Activated effector memory CD4-positive, alpha-beta T cell treated with anti-CD3 and anti-CD28 coated beads, Interleukin-2, amount 50 U/mL, for 16 hours (primary cell): Measurements from ENCODE around the gene LETM1.

Source experiments
- DNase-seq: peaks from one replicate; pipeline ENCODE4 v3.0.0-alpha.2; 2020

LETM1 gene

GRCh38 chr4:1793496-1793840 lies 62.5 kb downstream of the LETM1 start:
- peak; percentile 78 for DNase-seq

- DNase-seq: peak; percentile 78
These were observed 63.0 kb downstream of the LETM1 start, which contains the start of gene FGFR3 for GRCh38 chr4:1792832-1793495. TSS of gene FGFR3 (plus strand) at chr4:1793293. CDS start at chr4:1793935, 642 bp downstream.

GRCh38 chr4:1792158-1792831 lies 63.7 kb downstream of the LETM1 start:
- DNase-seq: no peak

- DNase-seq: no peak
These were observed 66.0 kb downstream of the LETM1 start for GRCh38 chr4:1790005-1790404.

- DNase-seq: no peak
These were observed 66.4 kb downstream of the LETM1 start for GRCh38 chr4:1789552-1789951.

- DNase-seq: no peak
These were observed 67.5 kb downstream of the LETM1 start for GRCh38 chr4:1788254-1788973.

- no peak for DNase-seq
These were observed 68.4 kb downstream of the LETM1 start for GRCh38 chr4:1787411-1788077.

GRCh38 chr4:1786544-1787362 lies 69.2 kb downstream of the LETM1 start:
- no peak for DNase-seq

GRCh38 chr4:1785592-1785991 lies 70.4 kb downstream of the LETM1 start:
- no peak for DNase-seq

- DNase-seq: no peak
These were observed 71.0 kb downstream of the LETM1 start for GRCh38 chr4:1784789-1785591.

GRCh38 chr4:1784395-1784788 lies 71.6 kb downstream of the LETM1 start:
- DNase-seq: no peak

- no peak for DNase-seq
These were observed 72.0 kb downstream of the LETM1 start for GRCh38 chr4:1783970-1784369.

GRCh38 chr4:1783015-1783414 lies 72.9 kb downstream of the LETM1 start:
- DNase-seq: no peak

GRCh38 chr4:1780435-1780834 lies 75.5 kb downstream of the LETM1 start:
- DNase-seq: no peak

GRCh38 chr4:1779588-1780382 lies 76.2 kb downstream of the LETM1 start:
- no peak for DNase-seq

- no peak for DNase-seq
These were observed 77.1 kb downstream of the LETM1 start for GRCh38 chr4:1778642-1779392.

- DNase-seq: no peak
These were observed 77.9 kb downstream of the LETM1 start for GRCh38 chr4:1777822-1778641.

- no peak for DNase-seq
These were observed 79.3 kb downstream of the LETM1 start for GRCh38 chr4:1776521-1777161.
